Activated effector memory CD4-positive, alpha-beta T cell treated with Interleukin-2 at 50 U/mL for 16 hours (primary cell): Measurements from ENCODE around the gene EMCN.
"Not testable (repeated sequence)": the region's sequence is repeated elsewhere in the genome, so short reads cannot be mapped to it uniquely, and the experiment has no call there.

Experiments
- DNase-seq: peaks from one replicate; pipeline ENCODE4 v3.0.0-alpha.2; 2020

Gene EMCN

DNA sequence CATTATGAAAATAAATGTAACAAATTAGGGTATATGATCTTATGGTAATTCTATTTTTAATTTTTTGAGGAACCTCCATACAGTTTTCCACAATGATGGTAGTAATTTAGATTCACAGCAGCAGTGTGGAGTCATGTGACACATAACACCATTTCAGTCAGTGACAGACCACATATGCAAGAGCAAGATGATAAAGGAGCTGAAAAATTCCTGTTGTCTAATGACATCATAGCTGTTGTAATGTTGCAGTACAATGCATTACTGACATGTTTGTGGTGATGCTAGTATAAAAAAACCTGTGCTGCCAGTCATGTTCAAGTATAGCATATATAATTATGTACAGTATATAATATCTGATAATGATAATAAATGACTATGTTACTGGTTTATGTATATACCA is 28.5 kb downstream of the EMCN start:
- DNase-seq, result no peak

DNA sequence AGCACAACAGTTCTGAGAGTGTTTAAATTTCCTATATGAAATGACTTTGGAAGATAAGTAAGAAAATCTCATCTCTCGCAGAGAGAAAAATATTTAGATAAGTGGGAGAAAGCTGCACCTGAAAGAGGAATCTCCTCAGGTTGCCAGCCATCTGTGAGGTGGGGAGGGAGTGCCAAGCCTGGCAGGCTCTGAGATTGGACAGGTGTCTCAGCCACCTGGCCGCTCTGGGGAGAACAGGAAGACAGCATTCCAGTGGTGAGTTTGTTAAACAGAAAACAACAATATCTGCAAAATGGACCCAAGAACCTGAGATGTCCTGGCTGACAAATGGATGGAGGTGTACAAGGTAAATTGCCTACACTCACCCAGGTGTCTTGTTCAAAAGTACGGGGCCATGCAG is 31.3 kb downstream of the EMCN start:
- DNase-seq, result no peak

DNA sequence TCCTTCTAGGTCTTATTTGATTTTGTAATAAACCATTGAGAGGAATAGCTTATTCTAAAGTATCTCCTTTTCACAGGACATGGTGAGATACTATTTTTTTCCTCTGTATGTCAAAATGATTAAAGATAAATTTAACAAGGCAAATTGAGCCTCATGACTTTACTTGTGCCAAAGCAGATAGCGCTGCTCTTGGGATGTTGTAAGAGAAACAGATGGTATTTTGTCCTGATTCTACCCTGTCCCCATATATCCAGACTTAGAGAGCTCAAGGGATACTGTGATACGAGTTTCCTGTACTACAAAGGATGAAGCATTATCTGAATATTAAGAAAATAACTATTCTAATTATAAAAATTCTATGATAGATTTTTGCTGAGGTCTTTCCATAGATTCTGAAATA is 34.0 kb downstream of the EMCN start:
- no peak for DNase-seq

DNA sequence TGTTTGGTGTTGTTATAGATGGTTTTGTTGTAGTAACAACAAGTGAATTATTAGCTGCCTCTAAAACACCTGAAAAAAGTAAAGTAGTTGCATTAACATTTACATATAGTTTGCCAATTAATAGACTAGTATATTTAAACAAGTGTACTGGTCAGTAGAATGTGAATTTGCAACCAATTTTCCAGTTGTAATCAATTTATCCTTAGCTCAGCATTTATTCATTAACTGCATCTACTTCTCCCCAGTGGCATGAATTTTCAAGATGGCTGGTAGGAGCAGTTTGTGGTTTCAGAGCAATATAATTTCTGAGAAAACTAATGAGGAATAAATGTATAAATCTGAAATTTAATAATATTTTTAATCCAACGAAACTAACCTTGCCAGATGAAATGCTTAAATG is 37.9 kb downstream of the EMCN start:
- DNase-seq, result no peak

DNA sequence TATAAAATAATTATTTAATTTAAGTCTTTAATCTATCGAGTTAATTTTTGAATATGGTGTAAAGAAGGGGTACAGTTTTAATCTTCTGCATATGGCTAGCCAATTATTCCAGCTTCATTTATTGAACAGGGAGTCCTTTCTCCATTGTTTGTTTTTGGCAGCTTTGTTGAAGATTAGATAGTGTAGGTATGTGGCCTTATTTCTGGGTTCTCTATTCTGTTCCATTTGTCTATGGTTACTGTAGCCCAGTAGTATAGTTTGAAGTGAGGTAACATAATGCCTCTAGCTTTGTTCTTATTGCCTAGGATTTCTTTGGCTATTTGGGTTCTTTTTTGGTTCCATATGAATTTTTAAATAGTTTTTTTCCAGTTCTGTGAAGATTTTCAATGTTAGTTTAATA is 48.3 kb downstream of the EMCN start:
- no peak for DNase-seq

DNA sequence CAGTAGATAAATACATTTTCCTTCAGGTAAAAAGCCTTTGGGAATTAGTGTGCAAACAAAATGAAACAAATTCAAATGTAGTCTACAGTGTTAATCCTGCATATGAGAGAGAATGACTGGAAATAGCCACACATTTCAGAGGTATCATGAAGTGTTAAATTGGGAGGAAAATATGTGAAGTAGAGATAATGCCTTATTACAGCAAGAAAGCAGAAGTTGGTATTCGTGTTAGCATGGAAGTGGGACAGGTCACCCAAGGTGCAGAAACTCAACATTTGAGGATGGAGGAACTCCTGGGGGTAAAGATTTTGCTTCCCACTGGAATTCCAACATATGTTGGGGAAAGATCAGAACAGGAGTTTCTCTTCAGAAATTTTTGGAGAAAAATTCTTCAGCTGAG is 51.3 kb downstream of the EMCN start:
- DNase-seq, result no peak

DNA sequence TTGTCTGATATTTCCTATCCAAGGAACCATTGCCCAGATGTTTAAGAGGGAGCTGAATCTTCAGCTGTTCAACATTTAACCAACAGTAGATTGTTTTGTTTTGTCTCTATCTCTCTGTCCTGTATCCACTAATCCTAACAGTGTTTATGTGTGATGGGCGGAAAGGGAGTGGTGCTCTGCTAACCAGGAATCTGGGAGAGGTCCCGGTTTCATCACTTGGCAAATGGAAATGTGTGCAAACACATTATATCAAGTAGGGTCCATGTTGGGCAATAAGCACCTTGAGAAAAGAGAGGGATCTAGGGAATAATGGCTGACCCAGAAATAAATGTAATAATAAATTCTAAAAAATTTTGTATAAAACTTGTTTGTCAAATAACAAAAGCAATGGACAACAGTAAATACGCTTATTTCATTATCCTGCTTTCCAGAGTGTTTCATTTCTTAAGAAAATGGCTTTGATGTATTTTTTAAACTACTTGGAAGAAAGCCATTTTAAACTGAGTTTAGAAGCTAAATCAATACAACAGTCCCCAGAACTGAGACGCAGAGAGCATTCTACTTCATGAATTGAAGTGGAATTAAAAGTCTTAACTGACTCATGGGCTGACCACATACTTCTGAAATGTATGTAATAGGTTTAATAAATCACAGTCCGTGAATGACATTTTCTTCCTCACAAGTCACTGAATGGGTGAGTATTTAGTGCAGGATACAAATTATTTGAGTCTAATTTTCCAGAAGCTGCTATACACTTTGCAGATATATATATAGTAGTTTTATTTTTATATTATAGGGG is 55.8 kb downstream of the EMCN start:
- no peak for DNase-seq

DNA sequence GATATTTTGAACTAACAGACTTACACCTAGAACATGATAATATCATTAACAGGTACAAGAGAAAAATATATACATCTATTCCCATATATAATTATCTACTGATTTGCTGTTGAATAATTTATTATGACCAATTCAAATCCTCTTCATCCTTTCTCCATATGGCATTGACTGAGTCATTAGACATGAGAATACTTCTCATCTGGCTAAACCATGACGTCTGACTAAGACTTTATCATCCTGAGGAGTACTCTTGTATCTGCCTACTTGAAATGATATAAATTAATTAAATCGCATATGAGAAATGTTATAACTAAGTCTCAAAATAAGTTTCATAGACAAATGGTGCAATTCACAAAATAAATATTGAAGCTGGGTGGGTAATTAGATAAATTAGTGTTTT is 67.4 kb downstream of the EMCN start:
- no peak for DNase-seq

DNA sequence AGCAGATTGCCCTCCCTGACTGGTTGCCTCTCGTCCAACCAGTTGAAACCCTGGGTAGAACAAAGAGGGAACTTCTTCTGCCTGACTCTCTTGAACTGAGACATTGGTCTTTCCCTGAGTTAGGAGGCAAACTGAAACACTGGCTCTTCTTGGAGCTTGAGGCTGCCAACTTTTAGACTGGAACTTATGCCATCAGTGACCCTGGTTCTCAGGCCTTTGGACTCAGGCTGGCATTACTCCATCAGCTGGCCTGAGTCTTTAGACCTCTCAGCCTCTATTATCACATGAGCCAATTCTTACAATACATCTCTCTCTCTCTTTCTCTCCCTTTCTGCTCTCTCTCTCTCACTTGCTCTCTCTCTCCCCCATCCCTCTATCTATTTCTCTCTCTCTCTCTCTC is 86.4 kb downstream of the EMCN start:
- no peak for DNase-seq

DNA sequence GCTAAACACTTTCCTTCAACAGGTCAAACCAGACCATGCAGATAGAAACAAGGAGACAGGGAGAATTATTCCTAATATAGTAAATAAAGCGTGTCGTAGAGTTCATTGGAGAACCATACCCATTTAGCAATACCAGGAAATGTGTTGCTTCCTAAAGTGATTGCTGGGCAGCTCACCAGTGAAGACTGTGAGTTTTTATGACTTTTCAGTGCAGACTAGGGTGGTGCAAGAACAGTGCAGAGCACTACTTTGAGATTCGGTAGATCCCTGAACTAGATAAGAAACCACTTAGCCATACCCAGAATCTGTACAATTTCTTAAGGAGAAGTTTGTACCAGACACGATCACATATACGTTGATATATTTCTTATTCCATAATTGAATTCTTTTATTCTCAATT is 87.4 kb downstream of the EMCN start:
- no peak for DNase-seq

DNA sequence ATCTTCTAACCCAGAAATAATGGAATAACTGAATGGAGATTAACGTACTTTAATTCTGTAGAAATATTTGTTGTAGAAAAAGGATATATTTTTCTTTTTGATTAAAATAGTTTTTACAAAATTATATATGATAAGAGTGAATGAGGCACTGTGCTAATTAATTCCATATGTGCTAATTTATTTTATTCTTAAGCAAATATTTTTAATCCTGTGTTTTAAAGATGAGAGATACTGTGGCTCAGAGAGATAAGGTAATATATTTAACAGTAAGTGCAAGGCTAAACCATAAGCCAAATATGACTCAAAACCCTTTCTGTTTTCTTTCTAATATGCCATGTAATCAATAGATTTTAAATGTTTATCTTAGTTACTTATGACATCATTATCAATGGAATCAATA is 88.2 kb downstream of the EMCN start:
- no peak for DNase-seq

DNA sequence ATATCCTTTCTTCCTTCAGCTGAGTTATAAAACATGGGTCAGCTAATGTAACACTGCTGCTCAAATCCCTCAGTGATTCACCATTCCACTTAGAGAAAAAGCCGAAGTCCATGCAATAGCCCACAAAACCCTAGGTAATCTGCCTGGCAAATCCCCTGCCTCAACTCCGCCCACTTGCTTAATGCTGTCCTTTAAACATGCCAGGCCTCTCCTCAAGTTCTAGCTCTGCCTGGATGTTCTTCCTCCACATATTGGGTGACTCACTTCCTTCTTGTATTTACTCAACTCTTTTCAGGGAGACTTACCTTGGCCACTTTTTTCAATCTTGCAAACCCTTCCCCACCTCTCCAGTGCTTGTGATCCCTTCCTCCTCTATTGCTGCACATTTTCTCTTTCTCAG is 89.8 kb downstream of the EMCN start:
- DNase-seq, result no peak

DNA sequence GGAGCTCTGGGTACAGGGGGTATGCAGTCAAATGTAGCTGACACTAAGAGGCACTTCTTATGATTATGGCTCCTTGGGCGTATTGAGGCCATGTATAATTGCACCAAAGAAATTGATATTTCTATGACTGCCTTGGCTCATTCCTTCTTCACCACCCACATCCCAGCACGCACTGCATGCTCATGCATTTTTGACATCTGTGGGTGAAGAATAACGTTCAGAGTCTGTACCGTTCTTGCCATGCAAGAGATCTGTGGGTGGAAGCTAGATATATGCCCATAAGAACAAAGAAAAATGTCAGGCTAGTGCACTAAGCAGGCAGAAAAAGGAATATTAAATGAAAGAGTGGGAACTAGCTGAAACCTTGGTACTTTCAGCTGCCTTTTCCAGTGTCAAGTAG is 93.4 kb downstream of the EMCN start:
- DNase-seq, result no peak

DNA sequence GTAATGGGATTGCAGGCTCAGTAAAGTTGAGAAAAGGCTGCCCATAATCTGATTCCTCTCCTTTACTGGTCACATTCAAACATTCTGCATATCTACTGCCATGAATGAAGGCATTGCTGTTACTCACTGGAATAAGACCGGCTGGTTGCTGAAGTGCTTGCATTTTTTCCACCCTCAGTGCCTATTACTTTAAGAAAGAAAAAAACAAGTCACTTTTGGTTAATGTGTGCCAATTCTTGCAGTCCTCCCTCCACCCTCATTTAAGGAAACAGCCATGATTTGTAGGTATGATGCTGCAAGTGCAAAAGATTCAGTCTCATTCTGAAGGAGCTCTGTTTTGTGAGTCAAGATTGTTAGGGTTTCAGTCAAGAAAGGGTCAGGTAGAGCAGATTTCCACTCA is 94.9 kb downstream of the EMCN start:
- DNase-seq, result no peak

DNA sequence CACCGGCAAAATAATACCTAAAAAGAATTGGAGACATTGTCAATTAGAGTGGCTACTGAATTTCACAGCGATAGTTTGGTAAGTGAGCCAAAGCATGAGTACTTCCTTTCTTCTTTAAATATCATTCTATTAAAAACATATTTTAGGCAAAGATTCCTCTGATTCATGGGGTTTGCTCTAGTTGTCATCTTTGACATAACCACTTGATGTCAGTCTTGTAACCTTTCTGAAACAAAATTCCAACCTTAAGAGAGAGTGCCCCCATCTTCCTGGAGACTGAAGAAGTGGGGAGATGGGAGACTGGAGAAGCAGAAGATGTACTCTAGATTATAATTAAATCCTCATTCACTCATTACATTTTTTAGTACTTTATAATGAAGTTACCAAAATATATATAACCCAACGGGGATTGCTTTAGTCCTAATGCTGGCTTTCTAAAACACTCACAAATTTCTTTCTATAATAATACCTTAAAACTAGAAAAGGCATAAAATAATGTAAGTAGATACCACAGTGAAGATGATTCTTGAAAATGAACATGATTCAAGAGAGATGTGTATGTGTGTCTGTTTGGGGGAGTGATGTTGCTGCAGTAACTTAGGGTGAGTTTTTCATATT is 96.4 kb downstream of the EMCN start:
- DNase-seq, result no peak

DNA sequence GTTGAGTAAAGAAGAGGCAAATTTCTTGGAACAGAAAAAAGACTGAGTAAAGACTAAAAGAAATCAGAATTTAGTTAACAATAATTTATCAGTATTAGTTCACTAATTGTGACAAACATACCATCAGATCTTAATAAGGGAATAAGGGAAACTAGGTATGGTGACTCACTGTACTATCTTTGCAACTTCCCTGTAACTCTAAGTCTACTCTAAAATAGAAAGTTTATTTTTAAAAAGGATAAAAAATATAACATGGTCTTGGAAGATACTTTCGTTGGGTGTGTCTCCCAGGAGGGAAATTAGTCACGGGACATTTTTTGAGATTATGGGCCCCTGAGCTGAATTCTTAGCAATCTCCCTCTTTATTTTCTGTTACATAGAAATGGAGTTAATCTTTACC is 97.3 kb downstream of the EMCN start:
- no peak for DNase-seq

DNA sequence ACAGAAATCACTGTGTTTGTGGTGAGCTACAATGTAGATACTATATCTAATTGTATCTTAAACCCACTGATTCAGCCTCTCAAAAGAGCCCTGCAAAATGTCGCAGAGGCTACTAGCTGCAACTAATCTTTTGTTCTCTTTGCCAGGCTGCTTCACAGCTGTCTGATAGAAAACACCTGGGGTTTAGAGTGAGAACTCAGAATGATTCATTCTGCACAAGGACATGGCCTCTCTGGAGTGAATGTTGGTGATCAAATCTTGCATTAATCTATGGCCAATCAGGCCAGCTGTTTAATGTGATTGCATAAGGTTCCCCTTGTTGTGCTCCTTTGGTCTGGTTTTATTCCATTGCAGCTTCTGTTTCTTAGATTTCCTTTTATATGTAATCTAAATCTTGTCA is 100.3 kb downstream of the EMCN start:
- no peak for DNase-seq

DNA sequence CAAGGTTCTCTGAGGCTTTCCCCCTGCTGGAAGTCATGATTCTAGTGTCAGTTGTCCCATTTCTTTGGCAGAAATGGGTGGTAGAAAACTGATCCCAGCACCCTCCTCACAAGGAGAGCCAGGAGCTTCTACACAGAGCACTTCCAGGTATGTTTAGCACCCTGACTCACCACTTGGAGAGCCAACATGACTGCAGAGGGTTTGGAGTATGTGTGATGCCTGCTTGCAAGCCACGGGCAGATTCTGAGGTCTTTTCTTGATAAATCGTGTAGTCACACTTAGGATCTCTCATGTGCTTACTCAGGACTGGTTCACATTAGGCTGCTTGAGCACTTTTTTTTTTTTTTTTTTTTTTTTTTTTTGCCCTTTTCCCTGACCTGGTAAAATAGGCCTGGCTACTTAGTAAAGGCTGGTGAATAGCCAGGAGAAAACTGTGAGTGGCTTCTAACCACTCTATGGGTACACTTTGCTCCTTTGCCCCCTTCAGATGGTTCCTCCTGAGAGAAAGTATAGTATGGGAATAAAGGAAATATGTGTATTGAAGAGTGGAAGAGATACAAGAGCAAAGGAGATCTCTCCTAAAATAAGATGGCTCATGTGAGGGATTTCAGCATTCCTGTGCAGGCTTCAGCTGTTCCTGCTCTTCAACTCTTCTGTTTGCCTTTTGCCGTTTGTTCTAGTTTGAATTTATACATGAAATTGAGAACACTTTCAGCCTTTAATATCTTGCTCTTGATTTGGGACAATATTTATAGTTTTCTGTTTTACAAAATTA is 103.6 kb downstream of the EMCN start:
- no peak for DNase-seq

DNA sequence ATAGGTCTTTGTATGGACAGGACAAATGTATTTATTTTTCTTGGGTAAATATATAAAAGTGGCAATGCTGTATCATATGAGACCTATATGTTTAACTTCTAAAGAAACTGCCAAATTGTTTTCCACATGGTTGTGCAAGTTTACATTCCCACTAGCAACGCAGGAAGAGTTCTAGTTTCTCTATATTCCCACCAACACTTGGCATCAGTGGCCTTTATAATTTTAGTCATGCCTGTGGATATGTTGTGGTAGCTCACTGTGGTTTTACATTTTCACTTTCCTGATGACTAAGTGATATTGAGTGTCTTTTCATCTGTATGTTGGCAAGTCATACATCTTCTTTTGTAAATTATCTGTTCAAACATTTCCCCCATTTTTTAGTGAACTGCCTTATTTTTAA is 126.0 kb downstream of the EMCN start:
- DNase-seq, result no peak

DNA sequence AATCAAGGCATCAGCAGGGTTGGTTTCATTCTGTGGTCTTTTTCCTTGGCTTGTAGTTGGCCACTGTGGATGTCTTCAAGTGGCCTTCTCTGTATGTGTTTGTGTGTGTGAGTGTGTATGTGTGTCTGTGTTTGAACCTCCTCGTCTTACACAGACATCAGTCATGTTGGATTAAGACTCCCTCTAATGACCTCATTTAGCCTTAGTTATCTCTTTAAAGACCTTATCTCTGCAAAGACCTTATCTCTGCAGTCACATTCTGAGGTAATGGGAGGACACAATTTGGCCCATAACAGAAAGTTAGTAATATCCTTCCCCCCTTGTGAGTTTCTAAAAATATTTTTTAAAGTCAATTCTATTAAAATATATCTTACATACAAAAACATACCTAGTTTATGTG is 126.7 kb downstream of the EMCN start:
- no peak for DNase-seq

DNA sequence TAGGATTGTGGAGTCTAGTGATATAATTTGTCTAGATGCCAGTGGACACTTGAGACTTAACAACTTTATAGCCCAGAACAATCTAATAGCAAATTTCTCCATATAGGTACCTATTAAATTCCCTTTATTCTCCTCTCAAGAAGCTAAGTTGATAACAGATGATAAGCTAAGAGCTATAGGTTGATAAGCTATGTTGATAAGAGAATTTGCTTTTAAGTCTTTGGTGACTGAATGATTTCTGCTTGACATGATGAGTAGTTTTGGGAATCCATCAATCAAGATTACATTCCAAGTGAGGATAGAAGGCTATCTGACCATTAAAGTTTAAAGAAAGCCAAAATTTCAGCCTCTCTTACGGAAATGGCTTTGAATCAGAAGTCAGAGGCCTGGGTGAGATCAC is 131.6 kb downstream of the EMCN start:
- no peak for DNase-seq

DNA sequence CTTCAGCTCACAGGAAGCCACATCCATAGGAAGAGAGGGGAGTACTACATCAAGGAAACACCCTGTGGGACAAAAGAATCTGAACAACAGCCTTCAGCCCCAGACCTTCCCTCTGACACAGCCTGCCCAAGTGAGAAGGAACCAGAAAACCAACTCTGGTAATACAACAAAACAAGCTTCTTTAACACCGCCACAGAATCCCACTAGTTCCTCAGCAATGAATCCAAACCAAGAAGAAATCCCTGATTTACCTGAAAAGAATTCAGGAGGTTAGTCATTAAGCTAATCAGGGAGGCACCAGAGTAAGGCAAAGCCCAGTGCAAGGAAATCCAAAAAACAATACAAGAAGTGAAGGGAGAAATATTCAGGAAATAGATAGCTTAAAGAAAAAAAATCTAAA is 137.4 kb downstream of the EMCN start:
- not testable (repeated sequence) for DNase-seq

DNA sequence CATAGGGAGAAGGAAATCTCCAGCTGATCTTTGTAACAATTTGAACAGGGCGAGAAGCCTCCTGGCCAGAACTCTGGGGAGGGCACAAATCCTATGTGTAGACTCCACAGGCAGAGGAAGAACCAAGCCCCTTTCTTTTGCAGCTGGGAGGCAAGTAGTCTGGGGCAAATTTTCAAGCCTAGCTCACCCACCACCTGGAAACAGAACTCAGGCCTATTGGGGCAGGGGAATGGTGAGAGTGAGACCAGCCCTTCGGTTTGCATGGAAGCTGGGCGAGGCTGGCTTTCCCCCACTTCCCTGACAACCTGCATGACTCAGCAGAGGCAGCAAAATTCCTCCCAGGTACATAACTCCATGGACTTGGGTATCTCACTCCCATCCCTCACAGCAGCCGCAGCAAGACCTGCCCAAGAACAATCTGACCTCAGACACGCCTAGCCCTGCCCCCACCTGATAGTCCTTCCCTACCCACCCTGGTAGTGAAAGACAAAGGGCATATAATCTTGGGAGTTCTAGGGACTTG is 138.2 kb downstream of the EMCN start:
- no peak for DNase-seq

DNA sequence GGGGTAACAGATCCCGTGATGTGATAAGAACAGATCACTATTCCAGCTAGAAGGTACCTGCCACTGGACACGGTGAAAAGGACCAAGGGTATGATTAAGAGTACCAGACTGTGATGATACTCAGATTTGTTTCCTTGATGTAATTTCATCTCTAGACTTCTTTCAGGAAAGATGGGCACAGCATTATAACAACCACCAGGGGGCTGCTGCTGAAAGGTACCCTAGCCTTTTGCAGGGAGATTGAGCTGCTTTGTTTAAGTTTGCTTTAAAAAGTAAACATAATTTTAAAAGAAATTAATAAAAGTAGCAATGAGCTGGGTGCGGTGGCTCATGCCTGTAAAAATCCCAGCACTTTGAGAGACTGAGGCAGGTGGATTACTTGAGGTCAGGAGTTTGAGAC is 145.4 kb downstream of the EMCN start:
- DNase-seq, result no peak
